Stimulated activated CD4-positive, alpha-beta T cell treated with anti-CD3 and anti-CD28 coated beads, TNF-alpha, amount 100 ng/mL, for 48 hours (primary cell): ENCODE measurements around the gene COL26A1.
"Not testable (repeated sequence)": the region's sequence is repeated elsewhere in the genome, so short reads cannot be mapped to it uniquely, and the experiment has no call there.

Experiments
- DNase-seq, 3 donors: peaks; one replicate each; pipeline ENCODE4 v3.0.0-alpha.2; 2020; ENCODE audit warnings: low read depth in 3 of 3

The COL26A1 gene

GRCh38 chr7:101362334-101363195 is at the start of gene COL26A1:
COL26A1 (plus strand) TSS chr7:101362875; CDS start chr7:101363033, 158 bp downstream.
- no peak for DNase-seq

GRCh38 chr7:101315336-101315735 is 47.3 kb upstream of the COL26A1 start:
- peak; percentile 22 to 44 (median 24) for DNase-seq

- DNase-seq = no peak
These were observed 43.3 kb upstream of the COL26A1 start for GRCh38 chr7:101319401-101319800.

GRCh38 chr7:101321491-101322401 is 40.9 kb upstream of the COL26A1 start, which contains the start of gene IFT22:
IFT22 (minus strand) TSS chr7:101321812; CDS start chr7:101321709, 103 bp downstream.
- DNase-seq = peak; percentile 75 to 90 (median 76)

GRCh38 chr7:101328159-101328558 is 34.5 kb upstream of the COL26A1 start:
- no peak for DNase-seq

GRCh38 chr7:101330011-101330484 is 32.6 kb upstream of the COL26A1 start:
- no peak for DNase-seq

- DNase-seq = no peak
These were observed 30.6 kb upstream of the COL26A1 start for GRCh38 chr7:101332026-101332425.

- DNase-seq = no peak
These were observed 28.8 kb upstream of the COL26A1 start for GRCh38 chr7:101333912-101334311.

- no peak for DNase-seq
These were observed 22.3 kb upstream of the COL26A1 start for GRCh38 chr7:101340379-101340778.

- DNase-seq = no peak
These were observed 19.8 kb upstream of the COL26A1 start for GRCh38 chr7:101342892-101343291.

- DNase-seq = no peak
These were observed 15.2 kb upstream of the COL26A1 start for GRCh38 chr7:101347477-101347876.

- not testable (repeated sequence) for DNase-seq
These were observed 14.1 kb upstream of the COL26A1 start for GRCh38 chr7:101348456-101349067.

GRCh38 chr7:101349300-101349699 is 13.4 kb upstream of the COL26A1 start:
- DNase-seq = not testable (repeated sequence)

GRCh38 chr7:101352920-101353308 is 9.8 kb upstream of the COL26A1 start:
- no peak for DNase-seq

- DNase-seq = no peak
These were observed 5.2 kb upstream of the COL26A1 start for GRCh38 chr7:101357433-101357832.

- no peak for DNase-seq
These were observed 590 bp downstream of the COL26A1 start for GRCh38 chr7:101363196-101363733.

- peak; percentile 48 to 51 (median 51) for DNase-seq
These were observed 1.2 kb downstream of the COL26A1 start for GRCh38 chr7:101363734-101364374.

GRCh38 chr7:101365956-101366355 is 3.3 kb downstream of the COL26A1 start:
- DNase-seq = no peak

- no peak for DNase-seq
These were observed 5.0 kb downstream of the COL26A1 start for GRCh38 chr7:101367676-101368075.

- no peak for DNase-seq
These were observed 5.9 kb downstream of the COL26A1 start for GRCh38 chr7:101368422-101369165.
